Naive B cell (primary cell): Measurements from ENCODE around the gene CHMP5. TPM values are rescaled to one million over a fixed set of nuclear protein-coding genes. Genes with fewer than 3 reads are reported as not detected.

Experiments
- ATAC-seq, 2 donors: fragments of 150-1000 bp; cut with Tn5 transposase; 2 replicates each; pipeline ENCODE4 v1.10.0; 2021; ENCODE audit warnings: low read depth in 2 of 2, mild to moderate bottlenecking in 2 of 2, moderate library complexity in 2 of 2
- DNase-seq: peaks from one replicate; pipeline ENCODE4 v3.0.0; 2022
- H3K27ac Mint-ChIP-seq, 6 donors: one replicate each; pipeline ENCODE4 v1.8.0; 2020 to 2022; ENCODE audit warnings: mild to moderate bottlenecking in 6 of 6, mixed read lengths in 6 of 6, moderate library complexity in 5 of 6, inconsistent platforms in 2 of 6
- H3K27me3 Mint-ChIP-seq, 3 donors: one replicate each; pipeline ENCODE4 v1.8.0; 2021 to 2022; ENCODE audit warnings: mixed read lengths in 3 of 3, mild to moderate bottlenecking in 1 of 3
- H3K36me3 Mint-ChIP-seq, 2 donors: one replicate each; pipeline ENCODE4 v1.8.0; 2020 to 2022; ENCODE audit warnings: mixed read lengths in 2 of 2, inconsistent platforms in 1 of 2, mild to moderate bottlenecking in 1 of 2
- H3K4me1 Mint-ChIP-seq, 3 donors: one replicate each; pipeline ENCODE4 v1.8.0; 2020 to 2022; ENCODE audit warnings: mixed read lengths in 3 of 3, inconsistent platforms in 1 of 3, mild to moderate bottlenecking in 1 of 3, moderate library complexity in 1 of 3
- H3K4me3 Mint-ChIP-seq, 8 donors: one replicate each; pipeline ENCODE4 v1.8.0; 2020 to 2022; ENCODE audit warnings: mild to moderate bottlenecking in 8 of 8, mixed read lengths in 8 of 8, moderate library complexity in 8 of 8, inconsistent platforms in 2 of 8
- H3K9me3 Mint-ChIP-seq, 7 donors: one replicate each; pipeline ENCODE4 v1.8.0; 2020 to 2022; ENCODE audit warnings: mixed read lengths in 7 of 7, mild to moderate bottlenecking in 5 of 7, inconsistent platforms in 2 of 7, moderate library complexity in 1 of 7
- polyA plus RNA-seq, 6 donors: library from polyadenylated mRNA; unstranded; fragments of 300-500 nt; fragmentation: Illumina TruSeq; gene quantifications; one replicate each; pipeline ENCODE4 v1.2.3, GENCODE V29; 2021; ENCODE audit warnings: low read depth in 6 of 6

The CHMP5 gene
- polyA plus RNA-seq, 6 donors from 2014 or later: 41.6 to 76.4 (median 54.2) TPM

GRCh38 chr9:33249087-33249658 lies 15.7 kb upstream of the CHMP5 start:
- no peaks in the 10 kb centered on the region for H3K9me3 Mint-ChIP-seq
- DNase-seq (no peak), ATAC-seq (no peak)
- peaks cover 14 to 18% of the 10 kb centered on the region in 2 donors for H3K36me3 Mint-ChIP-seq
- H3K27ac Mint-ChIP-seq: peak overlapping the region in 3 of 6 donors; percentile 22 to 62 (median 30)
- H3K27me3 Mint-ChIP-seq: no peaks in the 10 kb centered on the region
- no peak overlapping the region for H3K4me3 Mint-ChIP-seq
- peaks cover 5 to 10% (median 7%) of the 10 kb centered on the region in 3 donors for H3K4me1 Mint-ChIP-seq

- peaks cover 5 to 10% (median 7%) of the 10 kb centered on the region in 3 donors for H3K4me1 Mint-ChIP-seq
- no peak for DNase-seq
- no peaks in the 10 kb centered on the region for H3K9me3 Mint-ChIP-seq
- no peaks in the 10 kb centered on the region for H3K27me3 Mint-ChIP-seq
- no peak overlapping the region for H3K4me3 Mint-ChIP-seq
- ATAC-seq: no peak
- peaks cover 14 to 18% of the 10 kb centered on the region in 2 donors for H3K36me3 Mint-ChIP-seq
- peak overlapping the region in 1 of 6 donors; percentile 82 for H3K27ac Mint-ChIP-seq
Measured at GRCh38 chr9:33249983-33250382, 14.9 kb upstream of the CHMP5 start.

- Mint-ChIP-seq H3K4me1 (peaks cover 5 to 10% (median 7%) of the 10 kb centered on the region in 3 donors), H3K27ac (peak overlapping the region in 2 of 6 donors; percentile 90 to 93), H3K9me3 (no peaks in the 10 kb centered on the region), H3K27me3 (no peaks in the 10 kb centered on the region), H3K4me3 (no peak overlapping the region), H3K36me3 (peaks cover 15 to 21% of the 10 kb centered on the region in 2 donors)
- DNase-seq (no peak), ATAC-seq (no peak)
Measured at GRCh38 chr9:33250458-33250995, 14.3 kb upstream of the CHMP5 start.

GRCh38 chr9:33254211-33254610 lies 10.6 kb upstream of the CHMP5 start:
- Mint-ChIP-seq H3K4me3 (no peak overlapping the region), H3K27me3 (no peaks in the 10 kb centered on the region), H3K27ac (peak overlapping the region in 2 of 6 donors; percentile 15 to 30), H3K9me3 (no peaks in the 10 kb centered on the region), H3K4me1 (peaks cover 5 to 10% (median 8%) of the 10 kb centered on the region in 3 donors), H3K36me3 (peaks cover 20 to 26% of the 10 kb centered on the region in 2 donors)
- ATAC-seq (no peak), DNase-seq (no peak)

GRCh38 chr9:33255014-33255413 lies 9.8 kb upstream of the CHMP5 start:
- H3K4me3 Mint-ChIP-seq: no peak overlapping the region
- peaks cover 0 to 10% (median 3%) of the 10 kb centered on the region in 3 donors for H3K4me1 Mint-ChIP-seq
- no peaks in the 10 kb centered on the region for H3K9me3 Mint-ChIP-seq
- ATAC-seq (no peak), DNase-seq (no peak)
- peaks cover 27 to 31% of the 10 kb centered on the region in 2 donors for H3K36me3 Mint-ChIP-seq
- no peak overlapping the region for H3K27ac Mint-ChIP-seq
- H3K27me3 Mint-ChIP-seq: no peaks in the 10 kb centered on the region

- Mint-ChIP-seq H3K9me3 (no peaks in the 10 kb centered on the region), H3K27me3 (no peaks in the 10 kb centered on the region), H3K4me3 (no peak overlapping the region)
Measured at GRCh38 chr9:33255471-33255870, 9.4 kb upstream of the CHMP5 start.

GRCh38 chr9:33256236-33256635 lies 8.6 kb upstream of the CHMP5 start:
- Mint-ChIP-seq H3K27ac (peak overlapping the region in 1 of 6 donors; percentile 39), H3K4me3 (no peak overlapping the region), H3K27me3 (no peaks in the 10 kb centered on the region), H3K9me3 (no peaks in the 10 kb centered on the region), H3K4me1 (peaks cover 3 to 10% (median 3%) of the 10 kb centered on the region in 3 donors), H3K36me3 (peaks cover 34 to 39% of the 10 kb centered on the region in 2 donors)
- DNase-seq (no peak), ATAC-seq (no peak)

More at GRCh38 chr9:33255471-33255870, 9.4 kb upstream of the CHMP5 start:
- DNase-seq: no peak
- ATAC-seq: no peak
- Mint-ChIP-seq H3K4me1 (peaks cover 3 to 10% (median 3%) of the 10 kb centered on the region in 3 donors), H3K36me3 (peaks cover 32 to 35% of the 10 kb centered on the region in 2 donors), H3K27ac (no peak overlapping the region)

GRCh38 chr9:33257276-33257675 lies 7.6 kb upstream of the CHMP5 start:
- Mint-ChIP-seq H3K9me3 (no peaks in the 10 kb centered on the region), H3K36me3 (peaks cover 33 to 39% of the 10 kb centered on the region in 2 donors), H3K27ac (no peak overlapping the region), H3K27me3 (no peaks in the 10 kb centered on the region), H3K4me1 (peaks cover 3 to 10% (median 3%) of the 10 kb centered on the region in 3 donors), H3K4me3 (no peak overlapping the region)
- DNase-seq (no peak), ATAC-seq (no peak)

- peak overlapping the region in 1 of 8 donors; percentile 15 for H3K4me3 Mint-ChIP-seq
- no peaks in the 10 kb centered on the region for H3K9me3 Mint-ChIP-seq
- H3K36me3 Mint-ChIP-seq: peaks cover 24 to 31% of the 10 kb centered on the region in 2 donors
- H3K4me1 Mint-ChIP-seq: peaks cover 23 to 26% (median 25%) of the 10 kb centered on the region in 3 donors
- DNase-seq: no peak
- H3K27ac Mint-ChIP-seq: peak overlapping the region in 1 of 6 donors; percentile 47
- H3K27me3 Mint-ChIP-seq: no peaks in the 10 kb centered on the region
- ATAC-seq: no peak
Measured at GRCh38 chr9:33260372-33260771, 4.5 kb upstream of the CHMP5 start.

GRCh38 chr9:33263131-33264002 lies 1.5 kb upstream of the CHMP5 start:
- Mint-ChIP-seq H3K36me3 (peaks cover 13 to 17% of the 10 kb centered on the region in 2 donors), H3K4me3 (peak overlapping the region; percentile 81 to 99 (median 92)), H3K27me3 (no peaks in the 10 kb centered on the region), H3K4me1 (peaks cover 37 to 38% (median 38%) of the 10 kb centered on the region in 3 donors), H3K9me3 (no peaks in the 10 kb centered on the region), H3K27ac (peak overlapping the region; percentile 58 to 97 (median 94))
- DNase-seq (no peak), ATAC-seq (no peak)

GRCh38 chr9:33264003-33264472 lies 811 bp upstream of the CHMP5 start:
- peak overlapping the region; percentile 81 to 99 (median 92) for H3K4me3 Mint-ChIP-seq
- DNase-seq (peak; percentile 50), ATAC-seq (peak in 1 of 2 donors; percentile 8)
- peaks cover 13% of the 10 kb centered on the region in 2 donors for H3K36me3 Mint-ChIP-seq
- H3K4me1 Mint-ChIP-seq: peaks cover 36 to 38% (median 38%) of the 10 kb centered on the region in 3 donors
- peak overlapping the region; percentile 58 to 97 (median 94) for H3K27ac Mint-ChIP-seq
- H3K27me3 Mint-ChIP-seq: no peaks in the 10 kb centered on the region
- no peaks in the 10 kb centered on the region for H3K9me3 Mint-ChIP-seq

GRCh38 chr9:33265211-33265865 lies 489 bp downstream of the CHMP5 start:
- Mint-ChIP-seq H3K36me3 (peaks cover 3 to 5% of the 10 kb centered on the region in 2 donors), H3K9me3 (no peaks in the 10 kb centered on the region), H3K4me3 (peak overlapping the region; percentile 81 to 97 (median 95)), H3K27ac (peak overlapping the region; percentile 96 to 99 (median 99)), H3K4me1 (peaks cover 33 to 36% (median 36%) of the 10 kb centered on the region in 3 donors), H3K27me3 (no peaks in the 10 kb centered on the region)
- DNase-seq (no peak), ATAC-seq (no peak)
